ENCODE data around the gene CD248.
"Not testable (repeated sequence)": the region's sequence is repeated elsewhere in the genome, so short reads cannot be mapped to it uniquely, and the experiment has no call there.

CD248 gene

DNA sequence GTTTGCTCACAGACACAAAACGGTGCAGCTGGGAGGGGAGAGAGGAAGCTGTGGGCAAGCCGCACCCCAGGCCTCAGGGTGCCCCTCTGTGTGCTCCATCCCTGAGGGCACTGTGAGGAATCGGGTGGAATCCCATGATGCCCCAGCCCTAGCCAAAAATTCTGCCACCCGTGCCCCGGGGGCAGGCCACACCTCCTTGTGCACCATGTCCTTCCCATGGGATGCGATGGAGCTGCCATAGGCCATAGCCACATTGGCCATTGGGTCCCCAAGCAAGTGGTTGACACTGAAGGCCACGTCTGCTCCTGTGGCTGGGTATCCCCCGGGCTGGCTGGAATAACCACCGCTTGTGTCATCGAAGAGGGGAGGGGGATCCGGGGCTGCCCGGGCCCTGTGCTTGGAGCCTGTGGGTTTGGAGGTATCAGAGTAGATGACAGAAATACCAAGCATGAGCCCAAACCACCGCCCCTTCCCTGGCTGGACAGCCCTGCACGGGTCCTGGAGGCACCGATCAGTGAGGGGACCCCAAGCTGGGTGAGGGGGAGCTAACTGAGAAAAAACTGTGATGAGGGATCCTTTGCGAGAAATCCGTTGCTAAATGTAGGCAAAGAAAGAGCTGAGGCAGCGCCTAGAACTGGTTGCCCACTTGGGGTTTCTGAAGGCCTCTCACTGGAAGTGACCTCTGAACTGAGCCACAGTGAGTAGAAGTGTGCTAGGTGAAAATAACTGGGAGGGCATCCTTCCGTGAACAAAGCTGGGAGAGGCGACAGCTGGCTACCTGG is 28.8 kb downstream of the CD248 start:
- no peak for ATAC-seq

DNA sequence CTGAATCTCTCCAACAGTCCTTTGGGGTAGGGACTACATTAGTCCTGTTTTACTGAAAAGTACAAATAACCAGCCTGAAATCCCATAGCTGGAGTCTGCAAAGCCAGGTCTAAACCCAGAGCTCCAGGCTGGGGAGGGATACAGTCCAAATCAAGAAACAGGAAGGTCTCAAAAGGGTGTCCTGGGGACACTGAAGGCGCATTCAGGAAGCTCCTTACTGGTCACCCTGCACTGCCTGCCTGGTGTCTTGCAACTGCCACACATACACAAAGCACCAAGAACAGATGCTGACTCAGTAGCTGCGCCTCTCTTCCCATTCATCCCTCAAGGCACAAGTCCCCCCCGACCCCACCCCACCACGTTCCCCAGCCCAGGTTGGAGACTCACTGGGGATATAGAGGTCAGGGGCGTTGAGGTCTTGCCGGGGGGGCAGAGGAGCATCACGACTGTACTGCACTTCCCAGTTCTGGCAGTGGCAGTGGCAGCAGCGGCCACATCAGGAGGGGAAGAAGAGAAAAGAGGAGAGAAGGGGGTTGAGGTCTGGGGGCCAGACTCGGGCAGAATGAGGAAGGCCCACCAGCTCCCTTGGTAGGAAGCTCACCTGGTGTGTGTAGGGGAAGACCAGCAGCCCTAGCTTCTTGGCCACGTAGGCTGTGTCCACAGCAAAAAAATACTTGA is 29.5 kb downstream of the CD248 start:
- ATAC-seq = no peak

DNA sequence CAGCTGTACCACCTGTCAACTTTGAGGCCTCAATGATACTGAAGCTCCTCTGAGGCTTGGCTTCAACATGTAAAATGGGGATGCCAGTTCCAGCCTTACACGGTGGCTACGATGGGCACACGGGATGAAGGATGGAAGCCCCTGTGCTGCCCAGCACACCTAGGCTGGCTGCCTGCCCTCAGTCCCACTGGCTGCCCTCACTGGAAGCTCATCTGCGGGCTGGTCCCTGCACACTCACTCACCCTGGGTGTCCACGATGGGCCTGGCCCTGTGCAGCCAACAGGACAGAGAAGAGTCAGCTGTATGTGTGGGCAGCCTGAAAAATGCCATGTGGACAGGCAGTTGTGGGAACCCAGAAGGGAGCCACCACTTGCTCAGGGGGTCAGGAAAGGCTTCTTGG is 30.1 kb downstream of the CD248 start:
- no peak for ATAC-seq

DNA sequence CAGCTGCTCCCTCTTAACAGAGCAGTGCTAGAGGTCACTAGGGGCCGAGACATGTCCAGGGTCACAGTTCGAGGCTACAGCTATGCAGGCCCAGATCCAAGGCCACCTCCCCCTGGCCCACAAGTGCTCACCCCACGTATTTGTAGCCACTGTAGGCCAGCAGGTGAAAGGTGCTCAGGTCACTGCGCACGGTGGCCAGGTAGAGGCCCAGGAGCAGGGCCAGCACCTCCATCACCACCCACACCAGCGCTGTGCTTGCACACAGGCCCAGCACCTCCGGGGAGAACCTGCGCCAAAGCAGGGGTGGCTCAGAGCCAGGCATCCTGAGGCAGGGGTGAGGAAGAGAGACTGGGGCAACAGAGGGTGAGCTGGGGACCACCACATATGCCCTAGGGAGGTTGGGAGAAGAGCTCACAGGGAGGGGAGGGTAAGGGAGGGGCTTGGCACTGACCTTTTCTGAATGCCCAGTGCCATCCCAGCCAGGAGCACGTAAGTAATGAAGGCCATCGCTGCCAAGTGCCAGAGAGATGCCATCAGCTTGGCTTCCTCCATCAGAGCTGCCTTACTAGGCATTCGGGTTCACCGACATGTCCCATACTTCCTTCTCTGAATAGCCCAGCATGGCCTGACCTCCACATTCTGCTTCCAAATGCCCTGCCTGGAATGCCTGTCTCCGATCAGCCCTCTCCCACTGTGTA is 31.4 kb downstream of the CD248 start:
- ATAC-seq = no peak

DNA sequence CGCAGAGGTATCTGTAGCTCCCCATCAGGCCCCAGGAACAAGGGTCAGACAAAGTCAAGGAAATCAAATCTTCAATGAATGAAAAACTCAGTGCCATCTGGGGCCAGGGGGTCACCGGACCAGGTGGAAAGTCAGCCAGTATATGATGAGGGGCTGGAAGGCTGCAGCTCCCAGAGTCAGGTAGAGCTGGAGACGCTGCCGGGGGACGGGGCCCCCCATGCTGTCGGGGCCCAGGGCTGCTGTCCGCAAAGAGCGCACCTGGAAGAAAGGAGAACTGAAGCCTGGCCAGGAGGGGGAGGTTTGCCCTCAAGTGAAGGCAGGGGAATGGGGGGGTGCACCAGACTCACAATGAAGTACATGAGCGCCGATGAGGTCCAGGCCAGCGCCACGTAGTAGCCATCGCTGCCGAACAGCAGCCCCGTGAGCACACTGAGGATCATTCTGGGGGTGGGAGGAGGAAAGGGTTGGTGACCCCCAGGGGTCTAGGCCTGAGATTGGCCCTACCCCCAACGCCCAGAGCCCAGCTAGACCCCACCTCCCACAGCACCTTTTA is 32.2 kb downstream of the CD248 start:
- no peak for ATAC-seq

DNA sequence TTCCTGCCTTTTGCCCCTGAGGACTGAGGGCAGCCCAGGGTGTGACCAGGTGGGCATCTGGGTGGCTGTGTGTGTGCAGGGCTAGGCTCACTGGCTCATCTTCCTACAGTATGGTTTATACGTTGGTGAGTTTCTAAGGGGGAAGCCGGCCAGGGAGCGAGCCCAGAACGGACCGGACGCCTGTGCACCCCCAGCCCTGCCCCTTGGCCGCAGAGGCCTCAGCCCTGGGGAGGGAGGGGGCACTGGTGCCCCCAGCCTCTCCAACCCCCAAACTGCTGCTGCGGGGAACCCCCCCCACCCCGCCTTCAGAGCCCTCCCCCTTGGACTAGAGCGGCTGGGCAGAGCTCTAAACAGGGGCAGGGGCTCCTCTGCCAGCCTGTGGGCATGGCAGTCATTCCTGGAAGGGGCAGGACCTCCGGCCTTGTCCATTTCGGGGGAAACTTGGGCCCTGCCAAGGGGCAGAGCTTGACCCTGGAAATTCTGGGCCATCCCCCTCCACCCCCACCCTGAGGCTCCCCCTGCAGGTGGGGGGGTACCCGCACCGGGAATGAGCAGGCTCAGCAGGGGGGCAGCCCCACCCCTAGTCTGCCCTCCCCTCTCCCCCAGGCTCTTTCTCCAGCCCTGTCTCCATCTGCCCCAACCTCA is 33.3 kb downstream of the CD248 start:
- ATAC-seq = no peak

DNA sequence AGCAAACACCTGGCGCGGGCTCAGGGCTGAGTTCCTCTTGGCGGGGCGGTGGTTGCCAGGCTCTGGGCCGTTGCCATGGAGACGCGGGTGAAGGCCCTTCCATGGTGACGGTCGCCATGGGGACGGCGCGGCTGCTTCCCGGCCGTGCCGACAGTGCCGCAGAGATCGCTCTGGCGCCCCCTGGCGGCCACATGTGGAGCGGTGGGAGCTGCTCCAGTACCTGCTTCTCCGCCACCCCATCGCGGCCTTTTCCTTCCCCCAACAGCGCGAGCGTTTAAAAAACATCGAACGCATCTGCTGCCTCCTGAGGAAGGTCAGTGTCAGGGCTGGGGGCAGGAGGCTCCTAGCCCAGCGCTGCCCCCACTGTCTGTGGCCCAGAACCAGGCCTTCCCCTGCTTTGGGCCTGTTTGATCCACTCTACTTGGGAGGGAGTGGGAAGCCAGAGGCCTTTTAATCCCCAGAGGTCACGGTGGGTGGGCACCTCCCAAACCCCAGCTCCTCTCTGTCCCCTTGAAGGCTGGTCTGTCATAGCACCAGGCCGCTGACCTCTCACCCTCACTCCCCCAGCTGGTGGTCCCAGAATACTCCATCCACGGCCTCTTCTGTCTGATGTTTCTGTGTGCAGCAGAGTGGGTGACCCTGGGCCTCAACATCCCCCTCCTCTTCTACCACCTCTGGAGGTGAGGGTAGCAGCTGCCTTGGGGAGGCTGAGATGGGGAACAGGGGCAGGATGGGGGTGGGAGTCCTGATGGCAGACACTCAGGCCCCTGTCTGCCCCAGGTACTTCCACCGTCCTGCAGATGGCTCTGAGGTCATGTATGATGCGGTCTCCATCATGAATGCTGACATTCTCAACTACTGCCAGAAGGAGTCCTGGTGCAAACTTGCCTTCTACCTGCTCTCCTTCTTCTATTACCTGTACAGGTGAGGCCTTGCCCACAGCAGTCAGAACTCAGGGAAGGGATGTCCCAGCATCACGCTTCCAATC is 34.1 kb downstream of the CD248 start:
- ATAC-seq = peak; percentile 91

DNA sequence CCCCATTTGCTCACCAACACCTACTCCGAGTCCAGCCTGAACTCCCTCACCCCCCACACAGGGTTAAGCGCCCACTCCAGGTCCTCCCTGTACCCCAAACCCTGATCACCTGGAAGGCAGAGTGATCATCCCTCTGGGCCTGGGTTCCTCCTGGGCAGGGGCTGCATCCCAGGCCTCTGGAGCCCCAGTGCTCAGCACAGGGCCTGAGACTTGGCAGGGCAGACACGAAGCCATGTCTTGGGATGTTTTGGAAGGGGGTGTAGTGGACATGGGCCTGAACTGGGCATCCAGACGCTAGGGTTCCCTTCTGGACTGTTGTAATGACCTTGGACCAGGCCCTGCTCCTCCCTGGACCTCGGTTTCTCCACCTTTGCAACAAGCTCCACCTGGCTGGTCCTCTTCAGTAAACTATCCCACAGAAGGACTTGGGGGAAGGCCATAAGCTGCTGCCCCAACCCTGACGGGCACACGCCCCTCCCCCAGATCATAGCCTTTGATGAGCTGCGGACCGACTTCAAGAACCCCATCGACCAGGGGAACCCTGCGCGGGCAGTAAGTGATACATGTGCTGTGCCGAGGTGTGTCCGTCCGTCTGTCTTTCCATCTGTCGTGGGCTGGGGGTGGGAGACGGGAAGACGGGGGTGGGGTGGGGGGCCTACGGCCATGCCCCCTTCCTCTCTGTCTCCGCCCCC is 34.9 kb downstream of the CD248 start:
- ATAC-seq = no peak

DNA sequence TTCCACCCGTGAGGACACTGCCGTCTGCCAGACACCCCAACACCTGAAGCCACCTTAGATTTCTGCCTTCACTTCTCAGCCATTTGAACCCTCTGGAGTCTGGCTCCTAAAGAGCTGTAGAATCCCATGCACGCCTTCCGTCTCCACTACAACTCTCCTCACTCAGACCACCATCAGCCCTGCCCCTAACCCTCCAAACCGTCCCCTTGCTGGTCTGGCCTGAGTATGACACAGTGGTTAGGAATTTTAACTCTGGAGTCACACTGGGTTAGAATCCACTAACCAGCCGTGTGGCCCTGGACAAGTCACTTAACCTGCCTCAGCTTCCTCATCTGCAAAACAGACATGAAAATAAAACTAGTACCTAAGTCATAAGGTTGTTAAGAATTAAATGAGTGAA is 35.8 kb downstream of the CD248 start:
- ATAC-seq = no peak

DNA sequence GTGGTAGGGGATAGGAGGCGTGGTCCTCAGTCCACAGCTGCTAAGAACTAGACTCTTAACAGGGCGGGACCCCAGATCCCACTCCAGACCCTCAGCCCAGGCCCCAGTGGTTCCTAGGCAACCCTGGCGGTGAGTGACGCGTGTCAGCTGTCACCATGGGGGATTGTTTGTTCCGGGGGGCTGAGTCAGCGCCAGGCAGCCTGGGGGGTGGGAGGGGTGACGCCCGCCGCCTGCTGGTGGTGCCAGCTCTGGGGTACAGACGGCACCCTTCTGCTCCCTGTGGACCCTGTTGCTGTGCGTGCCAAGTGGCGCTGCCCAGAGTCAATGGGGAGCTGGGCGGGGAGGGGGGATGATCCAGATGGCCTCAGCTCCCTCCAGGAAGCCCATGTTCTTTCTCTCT is 36.4 kb downstream of the CD248 start:
- no peak for ATAC-seq

DNA sequence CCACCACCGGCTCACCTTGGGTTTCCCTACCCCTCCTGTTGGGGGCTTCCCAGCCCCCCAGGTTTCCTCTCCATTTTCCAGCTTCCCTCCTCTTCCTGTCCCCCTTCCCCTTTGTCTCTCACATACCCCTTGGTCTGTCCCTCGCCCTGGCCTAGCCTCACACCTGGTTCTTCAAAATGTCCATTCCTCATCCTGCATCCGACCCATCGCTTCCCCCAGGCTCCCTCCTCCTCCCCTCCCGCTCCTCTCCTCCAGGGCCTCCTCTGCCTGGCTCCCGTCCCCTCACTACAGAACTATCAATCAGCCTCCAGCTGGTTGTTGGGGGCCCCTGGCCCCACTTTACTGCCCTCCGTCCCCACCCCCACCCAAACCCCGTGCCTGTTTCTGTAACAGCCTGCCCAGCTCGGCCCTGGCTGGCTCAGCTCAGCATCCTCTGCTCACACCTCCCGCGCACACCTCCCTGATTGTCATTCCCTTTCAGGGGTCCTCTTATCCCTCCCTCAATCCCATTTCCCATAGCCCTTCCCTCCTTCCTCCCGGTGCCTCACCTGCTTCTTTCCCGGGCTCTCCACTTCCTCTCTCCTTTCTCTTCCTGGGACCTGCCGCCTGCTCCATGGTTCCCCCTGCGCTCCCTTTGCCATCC is 37.6 kb downstream of the CD248 start:
- no peak for ATAC-seq

DNA sequence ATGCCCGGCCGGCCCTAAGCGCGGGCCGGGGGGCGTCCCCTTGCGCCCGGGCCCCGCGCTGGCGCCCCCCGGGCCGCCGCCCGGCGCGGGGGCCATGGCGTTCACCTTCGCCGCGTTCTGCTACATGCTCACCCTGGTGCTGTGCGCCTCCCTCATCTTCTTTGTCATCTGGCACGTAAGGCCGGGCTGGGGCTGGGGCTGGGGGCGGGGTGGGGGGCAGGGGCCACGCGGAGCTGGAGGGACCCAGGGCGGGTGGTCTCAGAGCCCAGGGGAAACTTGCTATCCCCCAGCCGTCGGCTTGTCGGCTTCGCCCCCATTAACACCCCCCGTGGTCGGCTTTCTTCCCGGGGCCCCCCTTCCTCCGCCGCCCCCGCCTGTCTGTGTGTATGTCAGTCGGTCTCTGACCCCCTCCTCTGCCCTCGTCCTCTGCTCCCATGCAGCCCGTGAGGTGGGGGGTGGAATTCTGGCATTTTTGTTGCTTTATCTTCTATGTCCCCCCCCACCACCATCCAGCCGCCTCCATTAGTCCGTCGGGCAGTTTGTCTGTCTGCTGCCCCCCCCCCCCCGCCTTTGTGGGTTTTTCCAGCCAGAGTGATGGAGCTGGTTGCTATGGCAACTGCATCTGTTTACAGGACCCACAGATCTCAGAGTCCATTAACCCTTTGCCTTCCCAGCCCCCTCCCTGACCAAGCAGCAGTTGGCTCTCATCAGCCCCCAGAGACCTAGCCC is 38.3 kb downstream of the CD248 start:
- ATAC-seq = no peak

DNA sequence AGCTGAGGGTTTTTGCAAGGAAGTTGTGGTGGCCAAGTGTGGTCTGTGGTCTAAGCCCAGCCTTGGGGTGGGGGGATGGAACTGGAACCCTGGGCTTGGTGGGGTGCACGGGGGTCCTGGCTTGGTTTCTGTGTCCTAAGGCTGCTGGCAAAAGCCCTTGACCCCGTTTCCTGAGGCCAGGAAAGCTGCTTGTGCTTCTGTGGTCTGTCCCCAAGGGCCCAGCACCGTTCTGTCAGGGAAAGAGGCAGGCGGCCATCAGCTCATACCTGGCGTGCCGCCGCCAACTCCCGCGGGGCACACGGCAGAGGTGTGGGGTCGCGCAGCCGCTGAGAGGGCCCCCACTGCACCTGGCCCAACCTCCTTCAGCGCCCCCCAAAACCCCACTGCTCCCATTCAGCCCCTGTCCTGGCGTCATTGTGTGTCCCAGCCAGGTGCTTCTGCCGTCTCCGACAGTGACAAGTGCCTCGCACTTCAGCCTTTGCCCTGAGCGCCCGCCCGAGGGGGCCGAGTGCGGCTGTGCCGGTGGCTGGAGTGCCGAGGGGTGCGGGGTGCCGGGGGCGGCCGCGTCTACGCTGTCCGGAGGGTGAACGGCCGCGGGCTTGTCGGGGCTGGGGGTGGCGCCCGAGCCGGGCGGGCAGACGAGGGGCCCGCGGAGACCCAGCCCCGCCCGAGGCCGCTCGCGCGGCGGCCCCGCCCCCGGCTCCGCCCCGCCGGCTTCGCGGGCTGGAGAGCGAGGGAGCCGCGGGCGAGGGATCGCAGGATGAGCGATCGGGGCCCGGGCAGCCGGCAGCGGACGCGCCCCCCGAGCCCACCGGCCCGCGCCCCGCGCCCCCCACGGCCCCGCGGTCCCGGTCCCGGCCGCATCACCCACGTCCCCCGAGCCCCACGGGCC is 39.1 kb downstream of the CD248 start, which contains the start of gene CNIH2:
TSS of gene CNIH2 (plus strand) at position 705 of the 892 bp plus-strand sequence. CDS start 282 bp downstream, outside the sequence.
- ATAC-seq = peak; percentile 36 to 44

DNA sequence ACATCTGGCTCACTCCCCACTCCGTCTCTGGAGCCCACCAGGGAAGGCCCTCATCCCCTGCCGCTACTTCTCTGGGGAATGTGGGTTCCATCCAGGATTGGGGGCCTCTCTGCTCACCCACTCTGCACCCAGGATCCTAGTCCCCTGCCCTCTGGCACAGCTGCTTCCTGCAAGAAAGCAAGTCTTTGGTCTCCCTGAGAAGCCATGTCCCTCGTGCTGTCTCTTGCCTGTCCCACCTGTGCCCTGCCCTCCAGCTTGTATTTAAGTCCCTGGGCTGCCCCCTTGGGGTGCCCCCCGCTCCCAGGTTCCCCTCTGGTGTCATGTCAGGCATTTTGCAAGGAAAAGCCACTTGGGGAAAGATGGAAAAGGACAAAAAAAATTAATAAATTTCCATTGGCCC is 39.8 kb downstream of the CD248 start:
- not testable (repeated sequence) for ATAC-seq

DNA sequence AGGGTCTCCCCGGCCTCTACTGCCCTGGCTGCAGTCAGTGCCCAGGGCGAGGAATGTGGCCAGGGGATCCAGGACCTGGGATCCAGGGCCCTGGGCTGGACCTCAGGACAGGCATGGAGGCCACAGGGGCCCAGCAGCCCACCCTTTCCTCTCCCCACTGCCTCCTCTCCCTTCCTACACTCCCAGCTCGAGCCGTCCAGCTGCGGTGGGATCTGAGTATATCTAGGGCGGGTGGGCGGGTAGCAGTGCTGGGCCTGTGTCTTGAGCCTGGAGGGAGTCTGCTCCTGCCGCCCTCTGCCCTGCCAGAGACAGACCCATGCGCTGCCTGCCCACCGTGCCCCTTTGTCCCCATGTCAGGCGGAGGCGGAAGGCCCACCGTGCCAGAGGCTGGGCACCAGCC is 40.2 kb downstream of the CD248 start:
- ATAC-seq = not testable (repeated sequence)

DNA sequence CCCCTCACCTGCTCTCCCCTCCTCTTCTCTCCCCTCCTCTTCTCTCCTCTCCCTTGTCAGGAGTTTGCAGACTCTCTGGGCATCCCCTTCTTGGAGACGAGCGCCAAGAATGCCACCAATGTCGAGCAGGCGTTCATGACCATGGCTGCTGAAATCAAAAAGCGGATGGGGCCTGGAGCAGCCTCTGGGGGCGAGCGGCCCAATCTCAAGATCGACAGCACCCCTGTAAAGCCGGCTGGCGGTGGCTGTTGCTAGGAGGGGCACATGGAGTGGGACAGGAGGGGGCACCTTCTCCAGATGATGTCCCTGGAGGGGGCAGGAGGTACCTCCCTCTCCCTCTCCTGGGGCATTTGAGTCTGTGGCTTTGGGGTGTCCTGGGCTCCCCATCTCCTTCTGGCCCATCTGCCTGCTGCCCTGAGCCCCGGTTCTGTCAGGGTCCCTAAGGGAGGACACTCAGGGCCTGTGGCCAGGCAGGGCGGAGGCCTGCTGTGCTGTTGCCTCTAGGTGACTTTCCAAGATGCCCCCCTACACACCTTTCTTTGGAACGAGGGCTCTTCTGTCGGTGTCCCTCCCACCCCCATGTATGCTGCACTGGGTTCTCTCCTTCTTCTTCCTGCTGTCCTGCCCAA is 40.7 kb downstream of the CD248 start:
- no peak for ATAC-seq

DNA sequence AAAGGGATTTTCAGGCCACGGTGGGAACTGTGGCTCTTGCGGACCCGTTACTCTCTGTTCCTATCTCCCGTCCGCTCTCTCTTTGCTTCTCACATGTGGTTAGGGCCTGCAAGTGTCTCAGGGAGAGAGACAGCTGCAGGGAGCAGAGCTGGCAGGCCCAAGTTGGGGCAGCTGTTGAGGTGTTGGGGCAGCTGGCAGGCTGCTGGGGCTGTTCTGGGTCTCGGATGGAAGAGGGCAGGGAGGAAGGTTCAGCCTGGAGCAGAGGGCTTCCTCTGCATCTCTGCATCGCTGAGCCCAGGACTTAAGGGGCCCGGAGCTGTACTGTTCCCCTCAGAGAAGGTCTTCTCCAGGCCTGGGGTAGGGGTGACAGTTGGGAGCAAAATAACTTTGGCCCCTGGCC is 41.4 kb downstream of the CD248 start:
- ATAC-seq = no peak

DNA sequence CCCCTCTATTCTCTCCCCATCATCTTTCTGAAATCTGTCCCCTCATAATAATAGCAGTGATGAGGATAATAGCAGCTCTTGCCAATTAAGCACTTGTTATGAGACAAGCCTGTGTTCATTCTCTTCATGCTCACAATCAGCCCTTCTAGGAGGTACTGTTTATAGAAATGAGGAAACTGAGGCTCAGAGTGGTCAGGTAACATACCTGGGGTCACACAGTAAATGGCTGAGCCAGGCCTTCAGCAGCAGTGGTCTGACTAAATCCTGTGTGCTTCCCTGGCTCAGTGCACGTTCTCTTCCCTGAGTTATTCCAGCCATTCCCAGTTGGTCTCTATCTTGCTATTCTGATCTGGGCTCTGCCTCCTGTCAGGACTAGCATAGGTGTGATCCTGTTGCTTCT is 42.6 kb downstream of the CD248 start:
- no peak for ATAC-seq

Measured in activated CD4-positive, CD25-positive, alpha-beta regulatory T cell treated with anti-CD3 and anti-CD28 coated beads, Interleukin-2, amount 50 U/mL, for 24 hours (primary cell).